NCI-H82 (cell line): ENCODE measurements around the gene MAGOHB.
"Not testable (repeated sequence)": the region's sequence is repeated elsewhere in the genome, so short reads cannot be mapped to it uniquely, and the experiment has no call there.

Experiments used
- DNase-seq: peaks from one replicate; lab custom pipeline; 2025; lab: John Stamatoyannopoulos, UW

The MAGOHB gene

GRCh38 chr12:10612110-10612509 is 1.3 kb downstream of the MAGOHB start:
- no peak for DNase-seq

GRCh38 chr12:10611258-10611657 is 2.2 kb downstream of the MAGOHB start:
- not testable (repeated sequence) for DNase-seq

GRCh38 chr12:10610188-10610587 is 3.2 kb downstream of the MAGOHB start:
- DNase-seq, result no peak

GRCh38 chr12:10607885-10608458 is 5.4 kb downstream of the MAGOHB start:
- DNase-seq, result no peak

GRCh38 chr12:10601860-10602259 is 11.5 kb downstream of the MAGOHB start:
- DNase-seq, result no peak

- DNase-seq, result no peak
These were observed 12.4 kb downstream of the MAGOHB start for GRCh38 chr12:10600988-10601387.

- no peak for DNase-seq
These were observed 17.5 kb downstream of the MAGOHB start for GRCh38 chr12:10595881-10596280.

GRCh38 chr12:10590966-10591365 is 22.4 kb downstream of the MAGOHB start:
- no peak for DNase-seq

GRCh38 chr12:10584415-10584814 is 29.0 kb downstream of the MAGOHB start:
- DNase-seq, result peak; percentile 79

GRCh38 chr12:10582704-10583103 is 30.7 kb downstream of the MAGOHB start:
- DNase-seq, result no peak

GRCh38 chr12:10582133-10582532 is 31.3 kb downstream of the MAGOHB start:
- not testable (repeated sequence) for DNase-seq

- no peak for DNase-seq
These were observed 39.1 kb downstream of the MAGOHB start for GRCh38 chr12:10574307-10574706.

GRCh38 chr12:10572021-10572490 is 41.4 kb downstream of the MAGOHB start:
- DNase-seq, result peak; percentile 88

- DNase-seq, result peak; percentile 72
These were observed 42.3 kb downstream of the MAGOHB start for GRCh38 chr12:10571141-10571540.

GRCh38 chr12:10567813-10568212 is 45.6 kb downstream of the MAGOHB start:
- DNase-seq, result no peak

- DNase-seq, result no peak
These were observed 49.4 kb downstream of the MAGOHB start for GRCh38 chr12:10563966-10564365.

GRCh38 chr12:10563002-10563401 is 50.4 kb downstream of the MAGOHB start:
- no peak for DNase-seq

- DNase-seq, result peak; percentile 56
These were observed 51.0 kb downstream of the MAGOHB start for GRCh38 chr12:10562306-10562933.

- DNase-seq, result no peak
These were observed 54.2 kb downstream of the MAGOHB start for GRCh38 chr12:10559244-10559643.

GRCh38 chr12:10558789-10559188 is 54.6 kb downstream of the MAGOHB start:
- DNase-seq, result peak; percentile 7

GRCh38 chr12:10558301-10558700 is 55.1 kb downstream of the MAGOHB start:
- no peak for DNase-seq

- DNase-seq, result no peak
These were observed 55.6 kb downstream of the MAGOHB start for GRCh38 chr12:10557766-10558165.

GRCh38 chr12:10557329-10557728 is 56.1 kb downstream of the MAGOHB start:
- no peak for DNase-seq
